Stomach (tissue), 4 donors: ENCODE data around the gene ZNF398.

Experiments used
- EP300 ChIP-seq: sonication (generic); formaldehyde crosslinking; IDR thresholded peaks from one replicate; pipeline ENCODE4 v1.6.1; 2017; ENCODE audit warnings: antibody characterized with exemption
- POLR2A ChIP-seq, 4 donors: fragments of 450-650 bp; IDR thresholded peaks; one replicate each; pipeline ENCODE4 v1.6.1; 2016; ENCODE audit warnings: antibody characterized with exemption in 4 of 4, control low read depth in 2 of 4, mild to moderate bottlenecking in 1 of 4, moderate library complexity in 1 of 4
- POLR2AphosphoS5 ChIP-seq, 3 donors: sonication (generic); formaldehyde crosslinking; IDR thresholded peaks; one replicate each; pipeline ENCODE4 v1.6.1; 2016; ENCODE audit warnings: antibody characterized with exemption in 3 of 3
- TF ChIP-seq, protein P1 (sequence below), 7 experiments: fragments of 450-650 bp in 4 of 7; fragments of 200-600 bp in 3 of 7; sonication (generic) in 3 of 7; IDR thresholded peaks; one replicate each; pipeline ENCODE4 v1.5.1; 2016 to 2019; ENCODE audit warnings: antibody characterized with exemption in 7 of 7, control low read depth in 2 of 7, mild to moderate bottlenecking in 1 of 7

DNA sequence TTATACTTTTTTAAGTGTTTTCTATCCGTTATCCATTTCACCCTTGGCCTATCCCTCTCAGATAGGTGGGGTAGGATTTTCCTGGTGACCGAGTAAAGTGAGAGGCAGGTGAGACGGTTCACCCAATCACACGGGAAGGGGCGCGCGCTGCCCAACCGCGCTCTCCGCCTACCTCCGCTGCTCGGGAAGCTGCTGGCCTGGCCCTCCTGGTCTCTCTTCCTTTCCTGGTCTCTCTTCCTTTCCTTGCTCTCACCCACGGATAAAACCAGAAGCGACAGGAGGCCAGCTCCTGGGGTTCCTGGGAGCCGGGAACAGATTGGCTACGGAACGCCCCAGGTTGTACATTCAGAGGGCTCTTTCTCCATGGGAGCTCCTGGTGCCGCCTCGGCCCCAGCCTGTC, 77.9 kb downstream of the ZNF398 start:
- TF ChIP-seq, protein P1, sequence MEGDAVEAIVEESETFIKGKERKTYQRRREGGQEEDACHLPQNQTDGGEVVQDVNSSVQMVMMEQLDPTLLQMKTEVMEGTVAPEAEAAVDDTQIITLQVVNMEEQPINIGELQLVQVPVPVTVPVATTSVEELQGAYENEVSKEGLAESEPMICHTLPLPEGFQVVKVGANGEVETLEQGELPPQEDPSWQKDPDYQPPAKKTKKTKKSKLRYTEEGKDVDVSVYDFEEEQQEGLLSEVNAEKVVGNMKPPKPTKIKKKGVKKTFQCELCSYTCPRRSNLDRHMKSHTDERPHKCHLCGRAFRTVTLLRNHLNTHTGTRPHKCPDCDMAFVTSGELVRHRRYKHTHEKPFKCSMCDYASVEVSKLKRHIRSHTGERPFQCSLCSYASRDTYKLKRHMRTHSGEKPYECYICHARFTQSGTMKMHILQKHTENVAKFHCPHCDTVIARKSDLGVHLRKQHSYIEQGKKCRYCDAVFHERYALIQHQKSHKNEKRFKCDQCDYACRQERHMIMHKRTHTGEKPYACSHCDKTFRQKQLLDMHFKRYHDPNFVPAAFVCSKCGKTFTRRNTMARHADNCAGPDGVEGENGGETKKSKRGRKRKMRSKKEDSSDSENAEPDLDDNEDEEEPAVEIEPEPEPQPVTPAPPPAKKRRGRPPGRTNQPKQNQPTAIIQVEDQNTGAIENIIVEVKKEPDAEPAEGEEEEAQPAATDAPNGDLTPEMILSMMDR (IDR thresholded peaks at IDR 0.05) = no peak
- TF ChIP-seq POLR2AphosphoS5 (IDR thresholded peaks at IDR 0.05) = no peak
- TF ChIP-seq POLR2A (IDR thresholded peaks at IDR 0.05) = no peak
- TF ChIP-seq EP300 = no peak
